HG02623 (cell line): ENCODE results near the gene MIB2.

Source experiments
- ATAC-seq: cut with Tn5 transposase; IDR thresholded peaks from one replicate; pipeline ENCODE4 v1.9.1; 2021; ENCODE audit warnings: moderate library complexity; ENCODE audit not compliant: unreplicated experiment

The MIB2 gene

DNA sequence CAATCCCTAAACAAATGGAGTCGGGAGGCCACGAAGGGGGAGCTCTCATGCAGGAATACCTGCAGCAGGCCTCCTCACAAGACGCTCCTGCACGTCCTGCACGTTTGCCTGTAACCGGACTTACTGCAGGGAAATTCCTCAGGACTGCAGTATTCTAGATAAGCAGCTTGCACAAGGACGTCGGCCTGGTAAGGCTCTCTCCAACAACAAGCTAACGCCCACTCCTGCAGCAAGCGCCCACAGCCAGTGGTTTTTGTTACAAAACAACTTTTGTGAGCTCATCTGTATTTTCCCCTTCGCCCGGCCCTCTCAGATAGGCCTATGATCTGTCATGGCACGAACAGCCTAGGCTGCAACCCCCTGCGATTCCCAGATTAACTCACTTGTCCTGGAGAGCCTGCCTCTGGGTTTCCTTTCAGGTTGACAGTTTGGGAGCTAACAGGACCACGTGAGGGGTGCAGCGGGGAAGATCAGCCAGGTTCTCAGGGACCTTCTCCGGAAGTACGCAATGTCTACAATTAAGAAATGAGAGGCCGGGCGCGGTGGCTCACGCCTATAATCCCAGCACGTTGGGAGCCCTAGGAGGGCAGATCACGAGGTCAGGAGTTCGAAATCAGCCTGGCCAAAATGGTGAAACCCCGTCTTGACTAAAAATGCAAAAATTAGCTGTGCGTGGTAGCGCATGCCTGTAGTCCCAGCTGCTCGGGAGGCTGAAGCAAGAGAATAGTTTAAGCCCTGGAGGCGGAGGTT is 921 bp upstream of the MIB2 start:
- no peak for ATAC-seq

- no peak for ATAC-seq
Measured at GRCh38 chr1:1614954-1615255, 395 bp upstream of the MIB2 start.

- peak; percentile 14 for ATAC-seq
Measured at GRCh38 chr1:1616045-1616790, 918 bp downstream of the MIB2 start.

DNA sequence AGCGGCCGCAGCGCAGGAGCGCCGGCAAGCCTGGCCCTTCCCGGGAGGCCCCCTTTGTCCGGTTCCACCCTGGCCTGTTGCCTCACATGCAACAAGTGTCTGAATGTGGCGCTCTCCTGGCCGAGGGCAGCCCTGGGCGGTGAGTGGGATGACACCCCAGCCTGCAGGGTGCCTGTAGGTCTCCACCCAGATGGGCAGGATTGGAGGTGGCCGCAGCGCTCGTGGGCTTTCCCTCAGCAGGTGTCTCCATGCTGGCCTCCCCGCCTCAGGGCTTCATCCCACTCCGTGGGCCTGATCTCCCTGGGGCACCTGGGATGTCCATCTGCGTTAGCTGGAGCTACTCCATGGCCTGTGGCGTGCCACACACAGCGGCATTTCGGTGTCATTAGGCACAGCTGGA is 1.5 kb downstream of the MIB2 start:
- ATAC-seq: no peak

DNA sequence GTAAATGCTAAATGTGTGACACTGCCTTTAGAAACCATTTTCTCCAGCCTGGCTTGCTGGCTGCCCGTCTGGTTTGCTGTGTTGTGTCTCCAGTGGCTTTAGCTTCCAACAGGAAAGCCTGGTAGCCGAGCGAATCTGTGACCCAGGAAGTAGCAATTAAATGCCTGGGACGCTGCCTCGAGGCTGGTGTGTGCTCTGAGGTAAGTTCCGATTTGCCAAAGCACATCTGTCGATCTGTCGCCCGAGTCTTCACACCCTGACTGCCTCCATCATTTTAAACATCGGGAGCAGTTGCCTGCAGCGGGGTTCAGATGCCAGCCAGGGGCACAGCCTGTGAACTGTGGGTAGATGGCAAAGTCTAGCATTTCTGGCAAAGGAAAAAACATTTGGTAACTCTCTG is 2.2 kb downstream of the MIB2 start:
- ATAC-seq: no peak

DNA sequence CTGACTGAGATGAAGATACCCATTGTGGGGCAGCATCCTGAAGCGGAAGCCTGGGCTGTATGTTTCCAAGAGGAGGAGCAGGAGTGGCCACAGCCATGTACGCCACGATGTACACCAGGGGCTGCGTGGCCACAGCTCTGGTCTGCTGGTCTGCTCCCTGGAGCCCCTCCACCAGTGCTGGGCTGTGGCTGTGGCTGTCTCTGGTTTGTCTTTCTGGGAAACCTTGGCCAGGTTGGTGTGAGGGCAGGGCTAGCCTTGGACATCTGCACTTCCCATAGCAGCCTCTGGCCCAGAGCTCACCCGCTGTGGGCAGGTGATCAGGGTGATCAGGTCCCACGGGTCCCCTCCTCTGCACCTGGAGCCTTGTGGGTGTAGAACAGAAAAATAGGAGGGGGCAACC is 2.6 kb downstream of the MIB2 start:
- ATAC-seq: no peak

GRCh38 chr1:1618396-1619068 is 3.2 kb downstream of the MIB2 start:
- no peak for ATAC-seq

DNA sequence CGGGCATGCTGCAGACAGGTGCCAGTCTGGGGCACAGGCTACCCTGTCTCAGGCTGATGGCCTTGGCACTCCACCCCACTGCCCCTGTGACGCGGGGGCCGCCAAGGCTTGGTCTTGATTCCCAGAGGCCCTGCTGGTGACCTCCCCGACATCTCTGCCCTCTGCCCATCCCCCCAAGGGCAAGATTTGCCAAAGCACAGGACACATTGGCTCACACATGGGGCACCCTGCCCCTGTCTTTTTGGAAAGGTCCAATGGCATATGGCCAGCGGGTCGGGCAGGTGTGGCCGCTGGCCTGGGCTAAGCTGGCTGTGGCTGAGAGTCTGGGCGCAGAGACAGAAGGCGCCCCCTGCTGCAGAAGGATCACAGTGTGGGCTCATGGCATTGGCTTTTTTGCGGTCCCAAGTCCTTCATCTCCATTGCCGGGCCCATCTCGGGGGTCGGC is 4.6 kb downstream of the MIB2 start:
- ATAC-seq: no peak

GRCh38 chr1:1620433-1621139 is 5.3 kb downstream of the MIB2 start:
- no peak for ATAC-seq

DNA sequence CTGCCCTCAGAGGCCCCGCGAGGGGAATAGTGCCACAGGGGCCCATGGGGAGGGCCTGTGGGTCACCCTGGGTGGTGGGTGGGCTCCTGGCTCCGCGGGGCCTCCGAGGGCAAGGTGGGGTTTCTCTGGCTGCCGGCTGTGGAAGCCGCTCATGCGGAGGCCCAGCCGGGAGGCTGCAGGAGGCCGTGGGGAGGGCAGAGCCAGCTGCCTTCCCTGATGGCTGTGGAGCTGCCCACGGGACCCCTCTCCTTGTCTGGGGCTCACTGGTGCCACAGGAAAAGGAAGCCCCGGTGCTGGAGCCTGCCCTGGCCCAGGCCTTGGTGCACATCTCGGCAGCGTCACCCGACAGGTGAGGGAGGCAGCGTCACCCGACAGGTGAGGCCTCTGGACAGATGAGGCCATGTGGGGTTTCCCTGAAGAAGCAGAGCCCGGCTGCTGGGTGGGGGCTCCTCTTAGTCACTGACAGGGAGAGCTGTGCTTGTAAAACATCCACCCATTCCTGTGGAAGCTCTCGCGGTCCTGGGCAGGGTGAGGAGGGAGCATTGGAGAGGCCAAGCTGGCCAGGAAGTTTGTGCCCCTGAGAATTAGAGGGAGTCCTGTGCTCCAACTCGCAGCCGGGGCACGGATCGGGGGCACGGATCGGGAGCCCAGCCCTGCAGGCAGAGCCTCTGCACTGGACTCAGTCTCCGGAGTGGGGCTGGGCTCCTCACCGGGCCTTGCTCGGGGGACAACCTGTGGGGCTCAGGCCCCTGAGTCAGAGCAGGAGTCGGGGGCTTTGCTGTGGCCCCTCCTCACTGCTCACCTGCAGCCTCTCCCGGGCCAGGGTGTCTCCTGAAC is 6.1 kb downstream of the MIB2 start:
- ATAC-seq: no peak

DNA sequence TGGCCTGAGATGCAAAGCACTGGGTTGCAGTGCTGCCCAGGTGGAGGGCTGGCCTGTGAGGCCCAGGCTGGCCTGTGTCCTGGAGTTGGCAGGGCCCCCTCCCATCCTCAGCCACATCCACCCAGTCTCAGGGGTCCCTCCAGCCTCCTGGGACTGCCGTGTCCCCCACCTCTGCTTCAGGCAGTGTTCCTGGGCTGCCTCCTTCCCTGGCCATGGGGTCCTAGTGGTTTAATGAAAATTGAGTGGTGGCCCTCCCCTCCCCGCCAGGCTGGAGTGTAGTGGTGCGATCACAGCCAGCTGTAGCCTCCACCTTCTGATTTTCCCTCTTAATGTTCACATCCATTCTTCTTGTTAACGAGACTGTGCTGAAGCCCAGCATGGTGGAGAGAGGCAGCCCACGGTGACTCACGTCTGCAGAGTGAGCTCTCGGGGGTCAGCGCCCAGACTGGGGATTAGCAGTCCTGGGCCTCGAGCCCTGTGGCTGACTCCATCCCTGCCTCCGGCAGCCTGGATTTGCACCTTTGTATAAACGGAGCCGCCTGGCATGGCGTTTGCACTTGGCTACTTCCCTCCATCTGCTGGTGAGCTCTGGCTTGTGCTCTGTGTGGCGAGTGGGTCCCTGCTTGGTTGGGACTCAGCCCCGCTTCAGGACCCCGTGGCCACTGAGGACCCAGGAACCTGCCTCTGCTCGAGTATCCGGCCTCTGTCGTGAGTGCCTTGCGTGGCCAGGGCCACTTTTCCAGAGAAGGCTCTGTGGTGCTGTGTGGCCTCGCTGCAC is 6.9 kb downstream of the MIB2 start:
- ATAC-seq: no peak

DNA sequence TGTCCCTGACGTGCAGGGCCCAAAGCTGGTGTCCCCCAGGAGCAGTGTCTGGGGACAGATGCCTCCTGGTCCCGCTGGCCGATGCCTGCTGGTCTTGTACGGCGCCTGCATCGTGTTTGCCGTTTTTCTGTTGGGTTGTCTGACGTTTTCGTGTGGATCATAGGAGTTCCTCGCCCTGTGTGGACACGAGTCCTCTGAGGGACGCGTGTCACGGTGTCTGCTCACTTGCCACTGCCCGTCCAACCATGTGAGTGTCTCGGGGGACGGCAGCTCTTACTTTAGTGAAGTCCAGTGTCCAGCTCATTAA is 7.4 kb downstream of the MIB2 start:
- no peak for ATAC-seq

DNA sequence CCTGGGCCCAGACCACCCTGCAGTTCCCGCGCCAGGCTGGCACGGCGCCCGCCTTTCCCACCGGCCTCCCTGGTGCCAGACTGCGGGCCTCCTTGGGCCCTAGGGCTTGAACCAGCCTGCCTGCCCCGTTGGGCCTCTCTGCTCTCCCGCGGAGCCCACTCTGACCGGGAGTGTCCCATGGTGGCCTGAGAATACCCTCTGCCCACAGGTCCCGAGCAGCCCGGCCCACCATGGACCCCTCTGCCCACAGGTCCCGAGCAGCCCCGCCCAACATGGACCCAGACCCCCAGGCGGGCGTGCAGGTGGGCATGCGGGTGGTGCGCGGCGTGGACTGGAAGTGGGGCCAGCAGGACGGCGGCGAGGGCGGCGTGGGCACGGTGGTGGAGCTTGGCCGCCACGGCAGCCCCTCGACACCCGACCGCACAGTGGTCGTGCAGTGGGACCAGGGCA is 7.9 kb downstream of the MIB2 start:
- ATAC-seq: no peak

GRCh38 chr1:1623631-1624442 is 8.5 kb downstream of the MIB2 start:
- no peak for ATAC-seq

GRCh38 chr1:1624443-1625403 is 9.4 kb downstream of the MIB2 start:
- no peak for ATAC-seq

DNA sequence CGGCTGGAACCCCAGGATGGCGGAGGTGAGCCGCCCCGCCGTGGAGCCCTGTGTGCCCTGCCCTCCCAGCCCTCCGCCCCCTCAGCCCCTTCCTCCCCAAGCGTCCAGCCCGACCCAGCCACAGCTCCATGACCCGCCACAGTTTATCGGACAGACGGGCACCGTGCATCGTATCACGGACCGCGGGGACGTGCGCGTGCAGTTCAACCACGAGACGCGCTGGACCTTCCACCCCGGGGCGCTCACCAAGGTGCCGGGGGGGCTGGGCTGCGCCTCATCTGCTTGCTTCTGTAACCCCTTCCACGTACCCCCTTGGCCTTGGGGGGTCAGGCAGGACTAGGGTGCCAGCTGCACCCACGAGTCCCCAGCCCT is 10.1 kb downstream of the MIB2 start:
- no peak for ATAC-seq

DNA sequence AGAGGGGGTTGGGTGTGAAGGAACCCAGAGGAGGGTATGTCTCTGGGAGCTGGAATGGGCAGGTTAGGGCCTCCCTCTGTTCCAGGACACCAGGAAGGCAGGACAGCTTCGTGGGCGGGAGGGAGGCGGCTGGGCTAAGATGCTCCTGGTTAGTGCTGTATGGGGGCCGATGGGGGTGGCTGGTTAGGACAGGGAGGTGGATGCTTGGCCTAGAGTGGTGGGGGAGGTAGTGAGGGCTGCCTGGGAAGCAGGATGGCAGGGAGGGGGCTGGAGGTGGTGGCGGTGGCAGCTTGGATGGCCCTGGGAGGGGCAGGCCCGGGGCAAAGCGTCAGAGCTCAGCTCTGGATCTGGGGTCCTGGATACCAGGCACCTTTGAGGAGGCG is 10.5 kb downstream of the MIB2 start:
- no peak for ATAC-seq
